ENCODE data around the gene PHRF1.

- TF ChIP-seq CTCF (IDR thresholded peaks at IDR 0.05; ENCODE audit: low read depth, low read length) (no peak), EZH2phosphoT487 (IDR thresholded peaks at IDR 0.05; ENCODE audit: low read depth) (no peak)
These were observed 80.6 kb downstream of the PHRF1 start for GRCh38 chr11:656866-657265.

Measured in OCI-LY3 (cell line).